ENCODE data around the gene TSPO.
"Not testable (repeated sequence)": the region's sequence is repeated elsewhere in the genome, so short reads cannot be mapped to it uniquely, and the experiment has no call there.

The TSPO gene

DNA sequence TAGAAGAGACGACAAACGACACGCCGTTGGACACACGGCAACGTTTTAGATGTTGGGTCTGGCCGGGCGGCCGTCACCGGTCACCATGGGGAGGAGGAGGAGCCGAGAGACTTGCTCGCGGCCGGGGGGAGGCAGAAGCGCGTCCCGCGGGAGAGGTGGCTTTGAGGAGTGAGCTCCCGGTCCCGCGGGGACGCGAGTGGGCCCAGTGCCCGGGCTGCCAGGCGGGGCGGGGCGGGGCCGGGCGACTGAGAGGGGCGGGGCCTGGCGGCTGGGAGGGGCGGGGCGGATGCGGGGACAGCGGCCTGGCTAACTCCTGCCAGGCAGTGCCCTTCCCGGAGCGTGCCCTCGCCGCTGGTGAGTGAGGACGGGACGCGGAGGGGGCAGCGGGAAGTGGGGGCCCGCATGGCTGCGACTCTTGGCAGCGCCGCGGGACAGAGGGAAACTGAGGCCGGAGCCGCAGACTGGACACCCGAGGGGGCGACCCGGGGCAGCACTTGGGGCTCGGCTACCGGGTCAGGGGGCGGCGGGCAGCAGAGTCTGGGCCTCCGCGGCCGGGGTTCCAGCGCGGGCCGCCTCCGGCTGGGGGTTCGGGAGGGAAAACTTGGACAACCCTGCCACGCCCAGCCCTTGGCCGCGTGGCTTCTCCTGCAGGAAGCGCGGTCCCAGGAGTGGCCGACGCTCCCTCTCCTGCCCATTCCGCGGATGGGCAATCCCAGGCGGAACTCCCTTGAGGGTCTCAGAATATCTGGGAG lies at the start of gene TSPO:
TSS of gene TSPO (plus strand) at position 309 of the 752 bp plus-strand sequence. CDS start 7,680 bp downstream, outside the sequence.
- Histone ChIP-seq H3K9me3 (ENCODE audit: control insufficient read depth, low read length) (no peaks in the 10 kb centered on the region), H3K4me3 (ENCODE audit: low read length) (peak within 1 kb of the TSS; percentile 96), H3K27me3 (ENCODE audit: control insufficient read depth, insufficient read depth, low read length) (no peaks in the 10 kb centered on the region), H3K36me3 (ENCODE audit: control insufficient read depth, insufficient read depth, low read length) (no peaks in the 10 kb centered on the region), H3K4me1 (ENCODE audit: control insufficient read depth, insufficient read depth, low read length) (peaks cover 36% of the 10 kb centered on the region), H3K9ac (ENCODE audit: low read length) (peak within 1 kb of the TSS; percentile 95)

DNA sequence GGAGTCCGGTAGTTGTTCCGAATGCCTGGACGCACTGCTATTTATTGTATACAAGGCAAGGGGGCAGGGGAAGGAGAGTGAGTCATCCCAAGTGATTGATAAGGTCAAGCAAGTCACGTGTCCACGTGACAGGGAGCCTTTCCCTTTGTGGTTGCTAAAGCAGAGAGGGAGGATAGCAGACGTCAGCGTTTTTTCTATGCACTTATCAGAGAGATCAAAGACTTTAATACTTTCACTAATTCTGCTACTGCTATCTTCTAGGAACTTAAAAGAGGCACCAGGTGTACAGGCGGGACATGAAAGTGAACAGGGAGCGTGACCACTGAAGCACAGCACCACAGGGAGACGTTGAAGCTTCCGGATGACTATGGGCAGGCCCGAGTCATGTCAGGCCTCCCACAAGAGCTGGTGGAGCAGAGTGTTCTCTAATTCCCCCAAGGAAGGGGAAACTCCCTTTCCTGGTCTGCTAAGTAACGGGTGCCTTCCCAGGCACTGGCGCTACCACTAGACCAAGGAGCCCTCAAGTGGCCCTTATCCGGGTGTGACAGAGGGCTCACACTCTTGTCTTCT lies 47.2 kb upstream of the TSPO start:
- H3K4me1 ChIP-seq (ENCODE audit: control insufficient read depth, insufficient read depth, low read length), result peaks cover 12% of the 10 kb centered on the region
- not testable (repeated sequence) for H3K9me3 ChIP-seq (ENCODE audit: control insufficient read depth, low read length); H3K27me3 ChIP-seq (ENCODE audit: control insufficient read depth, insufficient read depth, low read length); H3K36me3 ChIP-seq (ENCODE audit: control insufficient read depth, insufficient read depth, low read length); H3K4me3 ChIP-seq (ENCODE audit: low read length); H3K9ac ChIP-seq (ENCODE audit: low read length)

- not testable (repeated sequence) for H3K9me3 ChIP-seq (ENCODE audit: control insufficient read depth, low read length); H3K4me3 ChIP-seq (ENCODE audit: low read length); H3K9ac ChIP-seq (ENCODE audit: low read length); H3K36me3 ChIP-seq (ENCODE audit: control insufficient read depth, insufficient read depth, low read length); H3K27me3 ChIP-seq (ENCODE audit: control insufficient read depth, insufficient read depth, low read length)
- peaks cover 12% of the 10 kb centered on the region for H3K4me1 ChIP-seq (ENCODE audit: control insufficient read depth, insufficient read depth, low read length)
Measured at GRCh38 chr22:43104950-43105349, 46.4 kb upstream of the TSPO start.

GRCh38 chr22:43106302-43106701 lies 45.1 kb upstream of the TSPO start:
- Histone ChIP-seq H3K9me3 (ENCODE audit: control insufficient read depth, low read length) (no peaks in the 10 kb centered on the region), H3K27me3 (ENCODE audit: control insufficient read depth, insufficient read depth, low read length) (peaks cover under 1% of the 10 kb centered on the region), H3K36me3 (ENCODE audit: control insufficient read depth, insufficient read depth, low read length) (no peaks in the 10 kb centered on the region), H3K9ac (ENCODE audit: low read length) (no peak overlapping the region), H3K4me3 (ENCODE audit: low read length) (no peak overlapping the region), H3K4me1 (ENCODE audit: control insufficient read depth, insufficient read depth, low read length) (peaks cover 9% of the 10 kb centered on the region)

DNA sequence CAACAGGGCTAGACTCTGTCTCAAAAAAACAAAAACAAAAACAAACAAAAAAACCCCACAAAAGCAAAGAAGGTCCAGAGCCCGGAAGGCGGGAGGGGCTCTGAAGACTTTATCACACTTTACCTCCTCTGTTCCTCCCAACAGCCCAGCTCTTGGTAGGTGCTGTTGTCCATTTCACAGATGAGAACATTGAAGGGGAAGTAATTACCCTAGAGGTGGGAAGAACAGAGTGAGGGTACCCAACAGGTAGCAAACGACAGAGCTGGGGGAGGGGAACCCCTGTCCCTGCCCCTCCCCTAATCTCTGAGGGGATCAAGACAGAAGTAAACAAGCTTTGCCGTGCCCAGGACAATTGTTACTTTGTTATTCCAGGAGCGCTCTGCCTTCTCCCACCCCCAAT lies 41.8 kb upstream of the TSPO start:
- peaks cover 28% of the 10 kb centered on the region for H3K4me1 ChIP-seq (ENCODE audit: control insufficient read depth, insufficient read depth, low read length)
- no peak overlapping the region for H3K4me3 ChIP-seq (ENCODE audit: low read length)
- H3K27me3 ChIP-seq (ENCODE audit: control insufficient read depth, insufficient read depth, low read length), result peaks cover 8% of the 10 kb centered on the region
- no peaks in the 10 kb centered on the region for H3K9me3 ChIP-seq (ENCODE audit: control insufficient read depth, low read length)
- no peaks in the 10 kb centered on the region for H3K36me3 ChIP-seq (ENCODE audit: control insufficient read depth, insufficient read depth, low read length)
- no peak overlapping the region for H3K9ac ChIP-seq (ENCODE audit: low read length)

DNA sequence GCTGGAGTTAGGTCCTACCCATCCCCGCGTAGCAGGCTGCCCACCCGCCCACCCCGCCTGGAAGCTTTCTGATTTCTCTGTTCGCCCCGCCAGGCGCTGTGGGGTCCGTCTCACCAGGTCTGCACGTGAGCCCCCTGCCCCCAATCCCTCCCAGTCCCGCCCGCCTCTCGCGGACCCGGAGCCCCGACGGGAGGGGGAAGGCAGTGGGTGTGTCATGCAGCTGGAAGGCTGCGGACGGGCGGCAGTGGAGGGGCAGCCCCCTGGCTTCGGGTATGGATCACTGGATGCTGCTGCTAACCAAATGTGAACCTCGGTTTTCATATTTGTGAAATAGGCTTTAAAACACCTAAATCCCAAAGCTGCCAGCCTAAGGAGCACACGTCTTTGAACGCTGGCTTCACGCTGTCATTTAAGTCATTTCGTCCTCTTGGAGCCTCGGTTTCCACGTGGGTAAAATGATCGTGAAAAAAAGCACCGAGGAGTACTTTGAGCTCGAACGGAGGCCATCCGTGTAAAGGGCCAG lies 41.4 kb upstream of the TSPO start:
- H3K4me1 ChIP-seq (ENCODE audit: control insufficient read depth, insufficient read depth, low read length), result peaks cover 33% of the 10 kb centered on the region
- peaks cover 8% of the 10 kb centered on the region for H3K27me3 ChIP-seq (ENCODE audit: control insufficient read depth, insufficient read depth, low read length)
- H3K9me3 ChIP-seq (ENCODE audit: control insufficient read depth, low read length), result no peaks in the 10 kb centered on the region
- H3K36me3 ChIP-seq (ENCODE audit: control insufficient read depth, insufficient read depth, low read length), result no peaks in the 10 kb centered on the region
- peak overlapping the region; percentile 76 for H3K9ac ChIP-seq (ENCODE audit: low read length)
- no peak overlapping the region for H3K4me3 ChIP-seq (ENCODE audit: low read length)

DNA sequence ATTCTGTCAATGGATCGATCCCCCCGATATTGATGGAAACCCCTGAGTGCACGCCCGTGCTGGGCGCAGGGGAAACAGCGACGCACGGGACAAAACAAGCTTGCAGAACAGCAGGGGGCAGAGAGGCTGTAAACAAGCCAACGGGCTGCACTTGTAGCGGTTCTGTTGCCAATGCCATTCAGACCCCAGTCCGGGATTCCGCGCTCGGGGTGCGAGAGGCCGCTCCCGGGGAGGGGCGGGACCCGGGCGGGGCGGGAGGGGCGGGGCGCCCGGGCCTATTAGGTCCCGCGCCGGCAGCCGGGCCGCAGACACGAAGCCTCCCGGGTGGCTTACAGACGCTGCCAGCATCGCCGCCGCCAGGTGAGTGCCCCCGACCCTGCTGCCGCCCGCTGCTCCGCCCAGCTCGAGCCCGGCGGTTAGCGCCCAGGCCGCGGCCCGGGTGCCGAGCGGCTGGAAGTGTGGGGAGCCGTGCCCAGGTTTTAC lies 40.9 kb upstream of the TSPO start, which contains the start of gene BIK:
TSS of gene BIK (plus strand) at position 307 of the 483 bp plus-strand sequence. CDS start 13,273 bp downstream, outside the sequence.
- H3K27me3 ChIP-seq (ENCODE audit: control insufficient read depth, insufficient read depth, low read length), result peaks cover 8% of the 10 kb centered on the region
- H3K4me1 ChIP-seq (ENCODE audit: control insufficient read depth, insufficient read depth, low read length), result peaks cover 38% of the 10 kb centered on the region
- no peaks in the 10 kb centered on the region for H3K9me3 ChIP-seq (ENCODE audit: control insufficient read depth, low read length)
- H3K36me3 ChIP-seq (ENCODE audit: control insufficient read depth, insufficient read depth, low read length), result no peaks in the 10 kb centered on the region
- peak within 1 kb of the TSS; percentile 36 for H3K4me3 ChIP-seq (ENCODE audit: low read length)
- H3K9ac ChIP-seq (ENCODE audit: low read length), result peak within 1 kb of the TSS; percentile 76

GRCh38 chr22:43110927-43111623 lies 40.3 kb upstream of the TSPO start:
- H3K9me3 ChIP-seq (ENCODE audit: control insufficient read depth, low read length), result no peaks in the 10 kb centered on the region
- peak overlapping the region; percentile 36 for H3K4me3 ChIP-seq (ENCODE audit: low read length)
- peaks cover 8% of the 10 kb centered on the region for H3K27me3 ChIP-seq (ENCODE audit: control insufficient read depth, insufficient read depth, low read length)
- H3K4me1 ChIP-seq (ENCODE audit: control insufficient read depth, insufficient read depth, low read length), result peaks cover 44% of the 10 kb centered on the region
- no peaks in the 10 kb centered on the region for H3K36me3 ChIP-seq (ENCODE audit: control insufficient read depth, insufficient read depth, low read length)
- peak overlapping the region; percentile 76 for H3K9ac ChIP-seq (ENCODE audit: low read length)

DNA sequence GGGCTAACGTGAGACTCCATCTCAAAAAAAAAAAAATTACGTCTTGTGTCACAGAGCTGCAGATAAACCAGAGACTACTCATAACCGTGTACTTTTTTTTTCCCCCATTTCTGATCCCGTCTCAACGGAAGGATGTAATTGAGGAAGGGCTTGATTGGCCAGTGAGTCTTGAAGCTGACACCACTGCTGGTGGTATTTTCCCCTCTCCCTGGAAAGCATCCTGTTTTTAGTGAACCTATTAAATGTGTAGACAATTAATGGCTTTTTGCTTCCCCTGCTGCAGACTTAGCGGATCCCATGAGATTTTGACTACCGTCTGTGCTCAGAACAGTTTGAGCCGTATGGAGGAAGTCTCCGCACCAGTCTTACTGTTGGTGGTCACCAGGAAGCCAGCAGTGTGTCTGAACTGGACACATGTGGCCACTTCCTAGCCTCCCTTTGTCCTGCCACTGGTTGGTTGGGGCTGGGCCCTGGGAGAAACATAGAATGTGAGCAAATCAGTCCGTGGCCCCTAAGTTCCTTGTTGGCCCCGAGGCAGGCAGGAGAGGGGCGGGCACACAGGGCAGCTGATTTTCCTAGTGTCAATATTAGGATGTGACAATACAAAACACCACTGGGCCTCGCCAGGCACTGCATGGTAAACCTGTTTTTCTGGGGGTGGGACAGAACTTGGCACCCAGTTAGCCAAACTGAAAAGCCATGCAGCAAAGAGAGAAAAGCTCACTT lies 37.7 kb upstream of the TSPO start:
- H3K9ac ChIP-seq (ENCODE audit: low read length), result peak overlapping the region; percentile 51
- peaks cover 53% of the 10 kb centered on the region for H3K4me1 ChIP-seq (ENCODE audit: control insufficient read depth, insufficient read depth, low read length)
- peaks cover 8% of the 10 kb centered on the region for H3K27me3 ChIP-seq (ENCODE audit: control insufficient read depth, insufficient read depth, low read length)
- no peaks in the 10 kb centered on the region for H3K9me3 ChIP-seq (ENCODE audit: control insufficient read depth, low read length)
- H3K36me3 ChIP-seq (ENCODE audit: control insufficient read depth, insufficient read depth, low read length), result no peaks in the 10 kb centered on the region
- no peak overlapping the region for H3K4me3 ChIP-seq (ENCODE audit: low read length)

DNA sequence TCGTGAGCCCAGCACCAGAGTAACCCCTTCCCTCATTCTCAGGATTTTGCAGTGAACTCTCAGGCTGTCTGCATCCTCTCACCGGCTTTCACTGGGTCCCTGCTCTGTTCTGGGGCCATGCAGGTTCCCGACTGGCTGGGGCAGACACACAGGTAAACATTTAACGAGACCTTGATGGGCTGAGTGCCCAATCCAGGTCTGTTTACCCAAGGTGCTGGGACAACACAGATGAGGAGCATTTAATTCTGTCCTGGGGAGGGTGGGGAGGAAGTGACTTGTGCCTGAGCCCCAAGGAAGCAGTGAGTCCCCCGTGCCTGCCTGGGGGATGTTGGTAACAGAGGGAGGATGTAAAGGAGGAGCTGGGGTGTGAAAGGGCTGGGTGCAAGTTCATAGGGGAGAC lies 36.4 kb upstream of the TSPO start:
- Histone ChIP-seq H3K27me3 (ENCODE audit: control insufficient read depth, insufficient read depth, low read length) (peaks cover 8% of the 10 kb centered on the region), H3K36me3 (ENCODE audit: control insufficient read depth, insufficient read depth, low read length) (no peaks in the 10 kb centered on the region), H3K4me1 (ENCODE audit: control insufficient read depth, insufficient read depth, low read length) (peaks cover 62% of the 10 kb centered on the region), H3K4me3 (ENCODE audit: low read length) (no peak overlapping the region), H3K9ac (ENCODE audit: low read length) (peak overlapping the region; percentile 55), H3K9me3 (ENCODE audit: control insufficient read depth, low read length) (no peaks in the 10 kb centered on the region)

DNA sequence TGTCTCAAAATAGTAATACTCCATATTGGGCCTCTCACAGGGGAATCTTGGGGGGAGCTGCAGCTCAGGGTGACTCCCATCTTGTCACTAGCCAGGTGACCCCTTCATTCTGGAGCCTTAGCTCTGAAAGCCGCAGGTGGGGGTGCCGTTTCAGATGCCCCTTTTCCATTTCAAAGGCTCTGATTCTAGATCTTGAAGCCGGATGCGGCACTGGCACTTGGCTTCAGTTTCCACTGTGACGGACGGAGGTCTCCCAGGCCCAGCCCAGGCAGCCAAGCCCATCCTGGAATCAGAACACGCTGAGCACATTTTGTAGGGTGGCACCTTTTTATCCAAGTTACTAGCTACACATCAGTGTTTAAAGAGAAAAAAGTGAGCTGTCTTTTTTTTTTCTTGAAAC lies 34.4 kb upstream of the TSPO start:
- Histone ChIP-seq H3K9me3 (ENCODE audit: control insufficient read depth, low read length) (no peaks in the 10 kb centered on the region), H3K36me3 (ENCODE audit: control insufficient read depth, insufficient read depth, low read length) (no peaks in the 10 kb centered on the region), H3K4me3 (ENCODE audit: low read length) (no peak overlapping the region), H3K9ac (ENCODE audit: low read length) (no peak overlapping the region), H3K27me3 (ENCODE audit: control insufficient read depth, insufficient read depth, low read length) (peaks cover 1% of the 10 kb centered on the region), H3K4me1 (ENCODE audit: control insufficient read depth, insufficient read depth, low read length) (peaks cover 75% of the 10 kb centered on the region)
